SK-N-MC (cell line): ENCODE results near the gene PGAM1.
"Not testable (repeated sequence)": the region's sequence is repeated elsewhere in the genome, so short reads cannot be mapped to it uniquely, and the experiment has no call there.

Source experiments
- DNase-seq: peaks from one replicate; pipeline ENCODE4 v3.0.0-alpha.2; 2011; ENCODE audit warnings: low read depth, low spot score
- H3K27ac ChIP-seq: fragments of 200-600 bp; sonication (generic); 2 replicates; pipeline ENCODE4 v1.5.1; 2016; ENCODE audit warnings: mixed run types
- H3K36me3 ChIP-seq: fragments of 200-600 bp; sonication (generic); 2 replicates; pipeline ENCODE4 v1.6.1; 2017; ENCODE audit warnings: antibody characterized with exemption, low read length, mixed read lengths; ENCODE audit not compliant: insufficient read depth
- H3K4me3 ChIP-seq: fragments of 200-600 bp; sonication (generic); 2 replicates; pipeline ENCODE4 v1.5.1; 2016
- H3K9ac ChIP-seq: fragments of 200-600 bp; sonication (generic); 2 replicates; pipeline ENCODE4 v1.8.0; 2017; ENCODE audit warnings: mixed run types, mixed read lengths; ENCODE audit not compliant: insufficient read length
- H3K9me3 ChIP-seq: fragments of 200-600 bp; sonication (generic); 2 replicates; pipeline ENCODE4 v1.6.1; 2017; ENCODE audit warnings: low read depth, mild to moderate bottlenecking, antibody characterized with exemption, low read length, moderate library complexity, mixed read lengths
- EZH2 ChIP-seq: fragments of 200-600 bp; sonication (generic); IDR thresholded peaks from one replicate; pipeline ENCODE4 v1.6.1; 2017; ENCODE audit warnings: antibody characterized with exemption
- FOXP2 ChIP-seq: optimal IDR thresholded peaks from 2 replicates; pipeline ENCODE3; 2011; ENCODE audit warnings: mild to moderate bottlenecking, moderate library complexity; ENCODE audit not compliant: insufficient read depth; ENCODE audit errors: extremely low read length, control extremely low read depth
- POLR2AphosphoS5 ChIP-seq: IDR thresholded peaks from 2 replicates; pipeline ENCODE4 v1.6.1; 2012; ENCODE audit warnings: mild to moderate bottlenecking, low read depth, low read length, borderline replicate concordance

PGAM1 gene

DNA sequence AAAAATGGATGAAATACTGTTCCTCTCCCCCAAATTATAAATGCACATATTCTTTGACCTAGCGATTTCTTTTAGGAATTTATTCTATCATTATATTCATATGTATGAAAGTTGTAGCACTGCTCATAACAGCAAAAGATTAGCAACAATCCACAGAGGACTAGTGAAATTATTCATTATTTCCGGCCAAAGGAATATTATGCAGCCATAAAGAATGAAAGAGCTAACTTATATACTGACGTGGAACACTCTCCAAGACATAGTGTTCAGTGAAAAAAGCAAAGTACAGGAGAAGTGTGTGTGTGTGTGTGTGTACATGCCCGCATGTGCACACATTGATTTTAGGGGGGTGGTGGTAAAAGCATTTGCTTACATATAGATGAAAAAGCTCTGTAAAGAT lies 48.9 kb downstream of the PGAM1 start:
- Histone ChIP-seq H3K4me3 (no peak overlapping the region), H3K9ac (no peak overlapping the region), H3K36me3 (peaks cover 39% of the 10 kb centered on the region), H3K9me3 (no peaks in the 10 kb centered on the region), H3K27ac (no peak overlapping the region)
- TF ChIP-seq EZH2 (no peak), FOXP2 (no peak), POLR2AphosphoS5 (no peak)
- no peak for DNase-seq

- H3K4me3 ChIP-seq = no peak overlapping the region
- H3K9me3 ChIP-seq = no peaks in the 10 kb centered on the region
- H3K9ac ChIP-seq = no peak overlapping the region
- no peak for DNase-seq
- peaks cover 38% of the 10 kb centered on the region for H3K36me3 ChIP-seq
- no peak overlapping the region for H3K27ac ChIP-seq
- TF ChIP-seq POLR2AphosphoS5 (no peak), FOXP2 (no peak), EZH2 (no peak)
Measured at GRCh38 chr10:97475936-97476594, 50.1 kb downstream of the PGAM1 start.

- not testable (repeated sequence) for DNase-seq, H3K27ac ChIP-seq, H3K9me3 ChIP-seq, H3K9ac ChIP-seq, H3K4me3 ChIP-seq
- peaks cover 32% of the 10 kb centered on the region for H3K36me3 ChIP-seq
Measured at GRCh38 chr10:97479410-97479809, 53.4 kb downstream of the PGAM1 start.

DNA sequence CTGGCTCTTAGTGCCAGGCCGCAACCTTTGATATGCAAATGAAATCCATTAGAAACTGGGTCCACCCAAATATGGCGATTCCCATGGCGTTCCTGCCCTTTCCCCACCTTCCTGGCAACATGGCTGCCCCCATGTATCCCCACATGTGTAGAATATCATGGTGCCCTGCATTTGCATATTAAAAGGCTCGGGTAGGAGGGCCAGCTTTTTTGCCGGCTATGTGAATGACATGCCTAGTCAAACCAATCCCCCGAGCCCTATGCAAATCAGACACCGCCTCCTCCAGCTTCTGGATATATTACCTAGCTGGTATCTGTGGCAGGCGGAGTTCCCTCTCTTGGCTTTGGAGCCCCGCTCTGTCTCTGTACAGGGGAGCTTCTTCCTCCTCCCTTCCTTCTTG lies 53.9 kb downstream of the PGAM1 start:
- H3K27ac ChIP-seq = no peak overlapping the region
- TF ChIP-seq POLR2AphosphoS5 (no peak), FOXP2 (no peak), EZH2 (no peak)

GRCh38 chr10:97481071-97481470 lies 55.1 kb downstream of the PGAM1 start:
- Histone ChIP-seq H3K36me3 (peaks cover 20% of the 10 kb centered on the region; the same call in 1 of the 2 replicates), H3K27ac (no peak overlapping the region), H3K9me3 (no peaks in the 10 kb centered on the region), H3K4me3 (no peak overlapping the region), H3K9ac (no peak overlapping the region)
- DNase-seq = no peak
- TF ChIP-seq FOXP2 (no peak), EZH2 (no peak), POLR2AphosphoS5 (no peak)

More for the DNA sequence above, 53.9 kb downstream of the PGAM1 start:
- Histone ChIP-seq H3K9ac (no peak overlapping the region), H3K9me3 (no peaks in the 10 kb centered on the region), H3K4me3 (no peak overlapping the region), H3K36me3 (peaks cover 27% of the 10 kb centered on the region; the same call in 1 of the 2 replicates)
- DNase-seq = no peak

DNA sequence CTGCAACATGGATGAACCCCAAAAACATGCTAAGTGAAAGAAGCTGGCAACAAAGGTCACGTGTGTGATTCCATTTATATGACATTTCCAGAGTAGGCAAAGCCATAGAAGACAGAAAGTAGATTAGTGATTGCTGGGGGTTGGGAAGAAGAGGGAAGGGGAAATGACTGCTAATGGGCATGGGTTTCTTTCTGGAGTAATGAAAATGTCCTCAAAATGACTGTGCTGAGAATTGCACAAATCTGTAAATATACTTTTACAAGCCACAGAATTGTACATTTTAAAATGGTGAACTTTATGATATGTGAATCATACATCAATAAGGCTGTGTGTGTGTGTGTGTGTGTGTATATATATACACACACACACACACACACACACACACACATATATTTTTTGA lies 56.4 kb downstream of the PGAM1 start:
- Histone ChIP-seq H3K27ac (no peak overlapping the region), H3K4me3 (no peak overlapping the region)
- no peak for TF ChIP-seq EZH2
- no peak for TF ChIP-seq POLR2AphosphoS5
- no peak for TF ChIP-seq FOXP2

More for the DNA sequence above, 56.4 kb downstream of the PGAM1 start:
- Histone ChIP-seq H3K9ac (no peak overlapping the region), H3K36me3 (peaks cover 12% of the 10 kb centered on the region; the same call in 1 of the 2 replicates), H3K9me3 (no peaks in the 10 kb centered on the region)
- no peak for DNase-seq
